Measurements from ENCODE around the gene PALD1. TPM values are rescaled to one million over a fixed set of nuclear protein-coding genes. Genes with fewer than 3 reads are reported as not detected.

Gene PALD1
- total and polyA plus RNA-seq, 7 donors = 1.8 to 33.8 (median 13.9) TPM

- no peak for DNase-seq
- H3K4me3 ChIP-seq = no peak overlapping the region
- no peak for TF ChIP-seq POLR2A (IDR thresholded peaks at IDR 0.05)
- TF ChIP-seq CTCF (IDR thresholded peaks at IDR 0.05) = no peak
- TF ChIP-seq POLR2AphosphoS5 (IDR thresholded peaks at IDR 0.05) = no peak
- TF ChIP-seq EP300 (IDR thresholded peaks at IDR 0.05) = no peak
- WGBS, 2 donors = 88 to 94% methylated on average over 3 of the region's 3 CpGs
- no peaks in the 10 kb centered on the region for H3K27me3 ChIP-seq
- no peaks in the 10 kb centered on the region for H3K36me3 ChIP-seq
- H3K4me1 ChIP-seq = peaks cover 0 to 28% (median 11%) of the 10 kb centered on the region in 4 donors
- intact Hi-C loops (cut with DNase I) = no loop called here
- no peak overlapping the region for H3K27ac ChIP-seq
- H3K9me3 ChIP-seq = no peaks in the 10 kb centered on the region
Observed at GRCh38 chr10:70466951-70467350, 11.6 kb upstream of the PALD1 start.

GRCh38 chr10:70472799-70473454 is 5.6 kb upstream of the PALD1 start:
- no peaks in the 10 kb centered on the region for H3K27me3 ChIP-seq
- 40 to 76% methylated on average over 8 of the region's 8 CpGs for WGBS, 2 donors
- no peak overlapping the region for H3K27ac ChIP-seq
- no peak overlapping the region for H3K4me3 ChIP-seq
- no peak for TF ChIP-seq EP300 (IDR thresholded peaks at IDR 0.05)
- TF ChIP-seq CTCF (IDR thresholded peaks at IDR 0.05) = no peak
- no peak for TF ChIP-seq POLR2A (IDR thresholded peaks at IDR 0.05)
- no peak for TF ChIP-seq POLR2AphosphoS5 (IDR thresholded peaks at IDR 0.05)
- intact Hi-C loops (cut with DNase I) = no loop called here
- H3K9me3 ChIP-seq = no peaks in the 10 kb centered on the region
- DNase-seq = no peak
- H3K4me1 ChIP-seq = peaks cover 0 to 16% (median 6%) of the 10 kb centered on the region in 4 donors
- H3K36me3 ChIP-seq = no peaks in the 10 kb centered on the region

GRCh38 chr10:70474780-70475179 is 3.8 kb upstream of the PALD1 start:
- 93 to 94% methylated on average over 2 of the region's 2 CpGs for WGBS, 2 donors
- intact Hi-C loops (cut with DNase I) = no loop called here
- H3K36me3 ChIP-seq = no peaks in the 10 kb centered on the region
- TF ChIP-seq POLR2A (IDR thresholded peaks at IDR 0.05) (no peak), POLR2AphosphoS5 (IDR thresholded peaks at IDR 0.05) (no peak), EP300 (IDR thresholded peaks at IDR 0.05) (no peak), CTCF (IDR thresholded peaks at IDR 0.05) (no peak)
- H3K27ac ChIP-seq = no peak overlapping the region
- H3K4me1 ChIP-seq = peaks cover 0 to 24% (median 18%) of the 10 kb centered on the region in 4 donors
- H3K27me3 ChIP-seq = no peaks in the 10 kb centered on the region
- no peaks in the 10 kb centered on the region for H3K9me3 ChIP-seq
- no peak overlapping the region for H3K4me3 ChIP-seq
- DNase-seq = no peak

- 77 to 88% methylated on average over 8 of the region's 8 CpGs for WGBS, 2 donors
- Histone ChIP-seq H3K27ac (no peak overlapping the region), H3K4me1 (peaks cover 0 to 33% (median 26%) of the 10 kb centered on the region in 4 donors), H3K9me3 (no peaks in the 10 kb centered on the region), H3K36me3 (no peaks in the 10 kb centered on the region), H3K27me3 (no peaks in the 10 kb centered on the region), H3K4me3 (no peak overlapping the region)
- TF ChIP-seq CTCF (IDR thresholded peaks at IDR 0.05) (no peak), POLR2A (IDR thresholded peaks at IDR 0.05) (no peak), EP300 (IDR thresholded peaks at IDR 0.05) (no peak)
- intact Hi-C loops (cut with DNase I) = no loop called here
- no peak for DNase-seq
Observed at GRCh38 chr10:70475661-70476060, 2.9 kb upstream of the PALD1 start.

Measured in sigmoid colon (tissue), 7 donors.